Neural cell (in vitro differentiated cells): ENCODE data around the gene MYO1D. TPM values are rescaled to one million over a fixed set of nuclear protein-coding genes. Genes with fewer than 3 reads are reported as not detected.
"Not testable (repeated sequence)": the region's sequence is repeated elsewhere in the genome, so short reads cannot be mapped to it uniquely, and the experiment has no call there.

Experiments used
- H2AFZ ChIP-seq: fragments of 200-600, 300-800 bp; sonication (generic), shearing (Covaris generic); 2 replicates; pipeline ENCODE4 v1.6.0; 2014; ENCODE audit warnings: low read depth, mild to moderate bottlenecking, antibody characterized with exemption, low read length, moderate library complexity
- H3F3A ChIP-seq: fragments of 200-600 bp; shearing (Covaris generic); 2 replicates; pipeline ENCODE4 v1.6.1; 2016; ENCODE audit warnings: mild to moderate bottlenecking, moderate library complexity, mixed read lengths, antibody characterized with exemption, low read length; ENCODE audit not compliant: insufficient read depth, poor library complexity, severe bottlenecking
- H3K27ac ChIP-seq: fragments of 200-600, 300-800 bp; sonication (generic), shearing (Covaris generic); 2 replicates; pipeline ENCODE4 v1.5.1; 2014; ENCODE audit warnings: mild to moderate bottlenecking, low read length, moderate library complexity
- H3K27me3 ChIP-seq: fragments of 300-800, 200-600 bp; sonication (generic), shearing (Covaris generic); 2 replicates; pipeline ENCODE4 v1.6.0; 2014; ENCODE audit warnings: mild to moderate bottlenecking, low read depth, low read length, moderate library complexity; ENCODE audit not compliant: insufficient read depth
- H3K36me3 ChIP-seq: fragments of 300-800, 200-600 bp; sonication (generic), shearing (Covaris generic); 2 replicates; pipeline ENCODE4 v1.5.1; 2014; ENCODE audit warnings: mild to moderate bottlenecking, antibody characterized with exemption, low read length, moderate library complexity; ENCODE audit not compliant: insufficient read depth
- H3K4me2 ChIP-seq: fragments of 300-800, 200-600 bp; sonication (generic), shearing (Covaris generic); 2 replicates; pipeline ENCODE4 v1.6.0; 2014; ENCODE audit warnings: mild to moderate bottlenecking, low read length
- H3K4me3 ChIP-seq: fragments of 300-800, 200-600 bp; sonication (generic), shearing (Covaris generic); 2 replicates; pipeline ENCODE4 v1.5.1; 2014; ENCODE audit warnings: mild to moderate bottlenecking, low read length, moderate library complexity
- H3K79me2 ChIP-seq: fragments of 200-600 bp; shearing (Covaris generic); replicated peaks from 2 replicates; pipeline ENCODE4 v1.6.0; 2014; ENCODE audit warnings: mild to moderate bottlenecking, low read length, moderate library complexity; ENCODE audit not compliant: insufficient read depth
- H3K9ac ChIP-seq: fragments of 300-800, 200-600 bp; sonication (generic), shearing (Covaris generic); 2 replicates; pipeline ENCODE4 v1.6.1; 2016; ENCODE audit warnings: mild to moderate bottlenecking, low read length, mixed read lengths
- H3K9me2 ChIP-seq: fragments of 200-600 bp; shearing (Covaris generic); 2 replicates; pipeline ENCODE4 v1.6.1; 2016; ENCODE audit warnings: mild to moderate bottlenecking, low read length, mixed read lengths; ENCODE audit not compliant: insufficient read depth
- H3K9me3 ChIP-seq: fragments of 200-600, 300-800 bp; sonication (generic), shearing (Covaris generic); 2 replicates; pipeline ENCODE4 v1.6.1; 2016; ENCODE audit warnings: mild to moderate bottlenecking, mixed run types, low read length, moderate library complexity, mixed read lengths
- H4K20me1 ChIP-seq: fragments of 200-600 bp; shearing (Covaris generic); 2 replicates; pipeline ENCODE4 v1.6.1; 2016; ENCODE audit warnings: mild to moderate bottlenecking, mixed run types; ENCODE audit not compliant: insufficient read depth
- EP300 ChIP-seq: fragments of 450-650 bp; conservative IDR thresholded peaks from 2 replicates; pipeline ENCODE4 v1.6.1; 2014; ENCODE audit warnings: antibody characterized with exemption, mild to moderate bottlenecking, moderate library complexity; ENCODE audit not compliant: poor library complexity, severe bottlenecking
- EZH2 ChIP-seq: fragments of 200-600, 300-800 bp; shearing (Covaris generic), sonication (generic); IDR thresholded peaks from 2 replicates; pipeline ENCODE4 v1.6.1; 2014; ENCODE audit warnings: antibody characterized with exemption, low read length, borderline replicate concordance, mild to moderate bottlenecking; ENCODE audit not compliant: insufficient read depth, poor library complexity, severe bottlenecking
- MXI1 ChIP-seq: fragments of 450-650 bp; conservative IDR thresholded peaks from 2 replicates; pipeline ENCODE4 v1.6.1; 2014; ENCODE audit warnings: antibody characterized with exemption, mild to moderate bottlenecking; ENCODE audit not compliant: poor library complexity, severe bottlenecking
- POLR2AphosphoS5 ChIP-seq: IDR thresholded peaks from 2 replicates; pipeline ENCODE4 v1.6.1; 2012
- RAD21 ChIP-seq: fragments of 450-650 bp; conservative IDR thresholded peaks from 2 replicates; pipeline ENCODE4 v1.6.1; 2014; ENCODE audit warnings: antibody characterized with exemption, mild to moderate bottlenecking, moderate library complexity
- SMC3 ChIP-seq: fragments of 450-650 bp; conservative IDR thresholded peaks from 2 replicates; pipeline ENCODE4 v1.6.1; 2014; ENCODE audit warnings: antibody characterized with exemption, mild to moderate bottlenecking, moderate library complexity; ENCODE audit not compliant: poor library complexity
- TAF1 ChIP-seq: IDR thresholded peaks from 2 replicates; pipeline ENCODE4 v1.6.1; 2012; ENCODE audit warnings: low read depth
- polyA minus RNA-seq: library from RNA; depleted of rRNA, polyadenylated mRNA; stranded (reverse); fragments of >200 nt; gene quantifications from 2 replicates; pipeline ENCODE4 v1.2.3, GENCODE V29; 2014
- polyA plus RNA-seq: library from polyadenylated mRNA; depleted of rRNA; stranded (reverse); fragments of >200 nt; gene quantifications from 2 replicates; pipeline ENCODE4 v1.2.3, GENCODE V29; 2014
- TF ChIP-seq, protein P1 (sequence below): fragments of 450-650 bp; IDR thresholded peaks from 2 replicates; pipeline ENCODE4 v1.5.1; 2014; ENCODE audit warnings: antibody characterized with exemption, mild to moderate bottlenecking, moderate library complexity; ENCODE audit not compliant: poor library complexity, severe bottlenecking
- TF ChIP-seq, protein P2 (sequence below): IDR thresholded peaks from 2 replicates; pipeline ENCODE4 v1.6.1; 2012; ENCODE audit warnings: borderline replicate concordance

MYO1D gene
- 10.7 and 18.0 TPM in 2 replicates for polyA plus RNA-seq
- 34.3 and 49.1 TPM in 2 replicates for polyA minus RNA-seq

DNA sequence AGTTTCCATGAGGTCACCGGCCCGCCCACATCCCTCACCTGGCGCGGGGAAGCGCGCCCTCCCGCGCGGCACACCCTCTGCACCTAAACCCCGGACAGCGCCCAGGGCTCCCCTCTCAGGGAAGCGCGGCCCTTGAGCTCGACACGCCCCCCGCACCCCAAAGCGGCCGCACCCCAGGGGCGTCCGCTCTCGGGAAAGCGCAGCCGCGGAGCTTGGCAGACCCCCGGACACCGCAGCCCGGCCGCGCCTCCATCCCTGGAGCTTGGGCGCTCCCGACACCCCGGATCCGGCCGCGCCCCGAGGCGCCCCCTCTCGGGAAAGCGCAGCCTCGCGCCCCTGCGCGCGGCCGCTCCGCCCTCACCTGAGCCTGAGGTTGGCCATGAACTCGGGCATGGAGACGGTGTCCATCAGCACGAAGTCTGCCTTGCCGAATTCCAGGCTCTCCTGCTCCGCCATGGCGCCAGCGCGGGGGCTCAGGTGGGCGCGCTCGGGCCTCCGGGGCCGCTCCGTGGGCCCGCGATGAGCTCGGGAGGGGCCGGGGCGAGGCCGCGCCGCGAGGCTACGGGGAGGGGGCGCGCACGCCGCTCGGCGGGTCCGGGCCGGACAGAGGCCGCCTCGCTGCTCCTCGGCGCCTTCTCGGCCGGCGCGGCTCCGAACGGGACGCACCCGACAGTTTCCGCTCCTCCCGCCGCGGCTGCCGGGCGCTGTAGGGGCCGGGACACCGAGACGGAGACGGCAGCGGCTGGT, at the start of gene MYO1D:
Gene MYO1D (minus strand): TSS at position 708 of the 747 bp plus-strand sequence. CDS start 252 bp downstream, at position 456.
- H3K9ac ChIP-seq, result peak within 1 kb of the TSS; percentile 78
- no peaks in the 10 kb centered on the region for H4K20me1 ChIP-seq
- H3K79me2 ChIP-seq, result peaks cover 3% of the 10 kb centered on the region
- no peaks in the 10 kb centered on the region for H3F3A ChIP-seq
- no peaks in the 10 kb centered on the region for H3K36me3 ChIP-seq
- peak within 1 kb of the TSS; percentile 12 for H3K27ac ChIP-seq
- peak within 1 kb of the TSS; percentile 51 for H2AFZ ChIP-seq
- H3K27me3 ChIP-seq, result peaks cover 30% of the 10 kb centered on the region
- H3K9me2 ChIP-seq, result no peaks in the 10 kb centered on the region
- peak; percentile 69 for TF ChIP-seq POLR2AphosphoS5
- TF ChIP-seq MXI1, result peak; percentile 57
- peak; percentile 15 for TF ChIP-seq EP300
- TF ChIP-seq SMC3, result peak; percentile 16
- TF ChIP-seq, protein P1, sequence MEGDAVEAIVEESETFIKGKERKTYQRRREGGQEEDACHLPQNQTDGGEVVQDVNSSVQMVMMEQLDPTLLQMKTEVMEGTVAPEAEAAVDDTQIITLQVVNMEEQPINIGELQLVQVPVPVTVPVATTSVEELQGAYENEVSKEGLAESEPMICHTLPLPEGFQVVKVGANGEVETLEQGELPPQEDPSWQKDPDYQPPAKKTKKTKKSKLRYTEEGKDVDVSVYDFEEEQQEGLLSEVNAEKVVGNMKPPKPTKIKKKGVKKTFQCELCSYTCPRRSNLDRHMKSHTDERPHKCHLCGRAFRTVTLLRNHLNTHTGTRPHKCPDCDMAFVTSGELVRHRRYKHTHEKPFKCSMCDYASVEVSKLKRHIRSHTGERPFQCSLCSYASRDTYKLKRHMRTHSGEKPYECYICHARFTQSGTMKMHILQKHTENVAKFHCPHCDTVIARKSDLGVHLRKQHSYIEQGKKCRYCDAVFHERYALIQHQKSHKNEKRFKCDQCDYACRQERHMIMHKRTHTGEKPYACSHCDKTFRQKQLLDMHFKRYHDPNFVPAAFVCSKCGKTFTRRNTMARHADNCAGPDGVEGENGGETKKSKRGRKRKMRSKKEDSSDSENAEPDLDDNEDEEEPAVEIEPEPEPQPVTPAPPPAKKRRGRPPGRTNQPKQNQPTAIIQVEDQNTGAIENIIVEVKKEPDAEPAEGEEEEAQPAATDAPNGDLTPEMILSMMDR, result peak; percentile 64
- TF ChIP-seq TAF1, result no peak
- no peak for TF ChIP-seq EZH2
- H3K9me3 ChIP-seq, result no peaks in the 10 kb centered on the region
- peak within 1 kb of the TSS; percentile 94 for H3K4me3 ChIP-seq
- H3K4me2 ChIP-seq, result peak within 1 kb of the TSS; percentile 87

DNA sequence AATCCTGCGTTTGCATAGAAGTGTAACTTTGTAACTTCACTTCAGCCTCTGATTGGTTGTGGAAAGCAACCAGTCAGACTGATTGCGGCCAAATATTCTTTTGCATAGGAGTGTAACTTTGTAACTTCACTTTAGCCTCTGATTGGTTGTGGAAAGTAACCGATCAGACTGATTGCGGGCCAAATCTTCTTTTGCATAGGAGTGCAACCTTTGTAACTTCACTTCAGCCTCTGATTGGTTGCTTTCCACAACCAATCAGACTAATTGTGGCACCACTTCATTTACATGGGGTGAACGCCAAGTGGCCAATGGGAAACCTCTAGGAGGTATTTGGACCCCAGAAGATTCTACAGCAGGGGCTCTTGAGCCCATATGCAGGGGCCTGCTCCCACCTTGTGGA, 49.3 kb upstream of the MYO1D start:
- H3K36me3 ChIP-seq, result no peaks in the 10 kb centered on the region
- no peak overlapping the region for H3K9ac ChIP-seq
- H3K4me3 ChIP-seq, result no peak overlapping the region
- H3F3A ChIP-seq, result no peaks in the 10 kb centered on the region
- peaks cover 7% of the 10 kb centered on the region for H3K79me2 ChIP-seq
- no peak overlapping the region for H2AFZ ChIP-seq
- no peaks in the 10 kb centered on the region for H4K20me1 ChIP-seq
- no peaks in the 10 kb centered on the region for H3K9me3 ChIP-seq
- no peak overlapping the region for H3K27ac ChIP-seq
- TF ChIP-seq, protein P1, result no peak
- TF ChIP-seq TAF1 (no peak), EZH2 (no peak), EP300 (no peak), RAD21 (no peak), SMC3 (no peak), MXI1 (no peak), POLR2AphosphoS5 (no peak)
- TF ChIP-seq, protein P2, sequence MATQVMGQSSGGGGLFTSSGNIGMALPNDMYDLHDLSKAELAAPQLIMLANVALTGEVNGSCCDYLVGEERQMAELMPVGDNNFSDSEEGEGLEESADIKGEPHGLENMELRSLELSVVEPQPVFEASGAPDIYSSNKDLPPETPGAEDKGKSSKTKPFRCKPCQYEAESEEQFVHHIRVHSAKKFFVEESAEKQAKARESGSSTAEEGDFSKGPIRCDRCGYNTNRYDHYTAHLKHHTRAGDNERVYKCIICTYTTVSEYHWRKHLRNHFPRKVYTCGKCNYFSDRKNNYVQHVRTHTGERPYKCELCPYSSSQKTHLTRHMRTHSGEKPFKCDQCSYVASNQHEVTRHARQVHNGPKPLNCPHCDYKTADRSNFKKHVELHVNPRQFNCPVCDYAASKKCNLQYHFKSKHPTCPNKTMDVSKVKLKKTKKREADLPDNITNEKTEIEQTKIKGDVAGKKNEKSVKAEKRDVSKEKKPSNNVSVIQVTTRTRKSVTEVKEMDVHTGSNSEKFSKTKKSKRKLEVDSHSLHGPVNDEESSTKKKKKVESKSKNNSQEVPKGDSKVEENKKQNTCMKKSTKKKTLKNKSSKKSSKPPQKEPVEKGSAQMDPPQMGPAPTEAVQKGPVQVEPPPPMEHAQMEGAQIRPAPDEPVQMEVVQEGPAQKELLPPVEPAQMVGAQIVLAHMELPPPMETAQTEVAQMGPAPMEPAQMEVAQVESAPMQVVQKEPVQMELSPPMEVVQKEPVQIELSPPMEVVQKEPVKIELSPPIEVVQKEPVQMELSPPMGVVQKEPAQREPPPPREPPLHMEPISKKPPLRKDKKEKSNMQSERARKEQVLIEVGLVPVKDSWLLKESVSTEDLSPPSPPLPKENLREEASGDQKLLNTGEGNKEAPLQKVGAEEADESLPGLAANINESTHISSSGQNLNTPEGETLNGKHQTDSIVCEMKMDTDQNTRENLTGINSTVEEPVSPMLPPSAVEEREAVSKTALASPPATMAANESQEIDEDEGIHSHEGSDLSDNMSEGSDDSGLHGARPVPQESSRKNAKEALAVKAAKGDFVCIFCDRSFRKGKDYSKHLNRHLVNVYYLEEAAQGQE, result no peak
- H3K4me2 ChIP-seq, result no peak overlapping the region
- no peaks in the 10 kb centered on the region for H3K27me3 ChIP-seq
- no peaks in the 10 kb centered on the region for H3K9me2 ChIP-seq

DNA sequence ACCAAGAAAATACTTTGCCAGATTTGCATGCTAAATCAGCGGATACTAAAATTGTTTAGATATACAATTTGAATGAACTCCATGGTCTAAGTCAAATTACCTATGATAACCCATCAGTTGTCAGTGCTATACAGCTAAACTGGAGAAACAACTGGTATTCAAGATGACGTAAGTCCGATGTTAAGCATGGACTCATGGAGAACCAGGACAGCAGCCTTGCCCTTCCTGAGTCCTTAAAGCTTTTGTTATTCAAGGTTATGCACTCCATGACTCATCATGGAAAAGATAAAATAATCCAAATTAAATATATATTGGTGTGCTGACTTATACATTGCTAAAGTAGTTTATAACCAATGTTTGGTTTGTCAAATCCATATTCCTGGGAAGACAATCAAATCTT, 47.0 kb upstream of the MYO1D start:
- H4K20me1 ChIP-seq, H3K4me3 ChIP-seq, H3K27me3 ChIP-seq, H2AFZ ChIP-seq, H3K4me2 ChIP-seq, H3K9me2 ChIP-seq, H3K9ac ChIP-seq, H3F3A ChIP-seq, H3K27ac ChIP-seq, H3K9me3 ChIP-seq, H3K36me3 ChIP-seq, H3K79me2 ChIP-seq: not testable (repeated sequence)
